GM23338 (cell line): Measurements from ENCODE around the gene NET1. TPM values are rescaled to one million over a fixed set of nuclear protein-coding genes. Genes with fewer than 3 reads are reported as not detected.

Source experiments
- ATAC-seq: fragments of 200-7000 bp; cut with Tn5 transposase; 3 replicates; pipeline ENCODE4 v1.9.1; 2020
- DNase-seq: peaks from one replicate; pipeline ENCODE4 v3.0.0-alpha.2; 2015; ENCODE audit warnings: low spot score
- H2AFZ ChIP-seq: fragments of 200-600 bp; sonication (generic); 2 replicates; pipeline ENCODE4 v1.8.0; 2016; ENCODE audit warnings: antibody characterized with exemption, mild to moderate bottlenecking, moderate library complexity
- H3F3A ChIP-seq: fragments of 200-600 bp; sonication (generic); replicated peaks from 2 replicates; pipeline ENCODE4 v1.8.0; 2017; ENCODE audit warnings: antibody characterized with exemption, mixed run types, low read depth
- H3K27ac ChIP-seq: fragments of 200-600 bp; sonication (generic); 2 replicates; pipeline ENCODE4 v1.6.1; 2016; ENCODE audit warnings: low read depth
- H3K27me3 ChIP-seq: fragments of 200-600 bp; sonication (generic); 2 replicates; pipeline ENCODE4 v1.8.0; 2016; ENCODE audit warnings: mild to moderate bottlenecking, mixed run types, moderate library complexity; ENCODE audit not compliant: insufficient read depth
- H3K36me3 ChIP-seq: fragments of 200-600 bp; sonication (generic); 2 replicates; pipeline ENCODE4 v1.8.0; 2016; ENCODE audit warnings: mild to moderate bottlenecking; ENCODE audit not compliant: insufficient read depth
- H3K4me1 ChIP-seq: fragments of 200-600 bp; sonication (generic); 2 replicates; pipeline ENCODE4 v1.8.0; 2016; ENCODE audit warnings: mild to moderate bottlenecking, moderate library complexity; ENCODE audit not compliant: insufficient read depth
- H3K4me2 ChIP-seq: fragments of 200-600 bp; sonication (generic); 2 replicates; pipeline ENCODE4 v1.7.1; 2017; ENCODE audit warnings: mixed run types
- H3K4me3 ChIP-seq: fragments of 200-600 bp; sonication (generic); 2 replicates; pipeline ENCODE4 v1.6.1; 2016; ENCODE audit warnings: mixed run types
- H3K79me2 ChIP-seq: fragments of 200-600 bp; sonication (generic); replicated peaks from 2 replicates; pipeline ENCODE4 v1.8.0; 2017; ENCODE audit warnings: mild to moderate bottlenecking; ENCODE audit not compliant: insufficient read depth
- H3K9me2 ChIP-seq: fragments of 200-600 bp; sonication (generic); 2 replicates; pipeline ENCODE4 v1.8.0; 2017; ENCODE audit not compliant: insufficient read depth
- H4K20me1 ChIP-seq: fragments of 200-600 bp; sonication (generic); replicated peaks from 2 replicates; pipeline ENCODE4 v1.8.0; 2017; ENCODE audit warnings: mild to moderate bottlenecking; ENCODE audit not compliant: insufficient read depth
- H3K27ac Mint-ChIP-seq: 2 replicates; pipeline ENCODE4 v1.8.0; 2020; ENCODE audit warnings: inconsistent platforms, mild to moderate bottlenecking, moderate library complexity, mixed read lengths
- H3K27me3 Mint-ChIP-seq: 3 replicates; pipeline ENCODE4 v1.8.0; 2022; ENCODE audit warnings: low read depth, mild to moderate bottlenecking, moderate library complexity, mixed read lengths, inconsistent platforms; ENCODE audit not compliant: insufficient read depth, poor library complexity
- H3K36me3 Mint-ChIP-seq: 3 replicates; pipeline ENCODE4 v1.8.0; 2021; ENCODE audit warnings: low read depth, mild to moderate bottlenecking, inconsistent platforms, moderate library complexity, mixed read lengths
- H3K4me1 Mint-ChIP-seq: 3 replicates; pipeline ENCODE4 v1.8.0; 2020; ENCODE audit warnings: mild to moderate bottlenecking, inconsistent platforms, mixed read lengths
- H3K4me3 Mint-ChIP-seq: 3 replicates; pipeline ENCODE4 v1.8.0; 2021; ENCODE audit warnings: moderate library complexity, mild to moderate bottlenecking, inconsistent platforms, mixed read lengths
- H3K9me3 Mint-ChIP-seq: 3 replicates; pipeline ENCODE4 v1.8.0; 2020; ENCODE audit warnings: moderate library complexity, mild to moderate bottlenecking, inconsistent platforms, mixed read lengths
- CREB1 ChIP-seq: fragments of 250-450 bp; sonication (Bioruptor Pico); IDR thresholded peaks from 2 replicates; pipeline ENCODE4 v1.5.0; 2020; ENCODE audit warnings: low read depth, mild to moderate bottlenecking, moderate library complexity
- ETS1 ChIP-seq: IDR thresholded peaks from 2 replicates; pipeline ENCODE4 v1.6.1; 2016; ENCODE audit warnings: antibody characterized with exemption
- EZH2 ChIP-seq: fragments of 200-600 bp; sonication (generic); IDR thresholded peaks from one replicate; pipeline ENCODE4 v1.8.0; 2017; ENCODE audit warnings: antibody characterized with exemption, mild to moderate bottlenecking, low read depth; ENCODE audit not compliant: unreplicated experiment
- JUNB ChIP-seq: IDR thresholded peaks from one replicate; pipeline ENCODE4 v1.6.1; 2016; ENCODE audit warnings: antibody characterized with exemption; ENCODE audit not compliant: unreplicated experiment
- NANOG ChIP-seq: IDR thresholded peaks from 2 replicates; pipeline ENCODE4 v1.6.1; 2016; ENCODE audit warnings: antibody characterized with exemption, borderline replicate concordance
- REST ChIP-seq: IDR thresholded peaks from one replicate; pipeline ENCODE4 v1.6.1; 2018; ENCODE audit warnings: antibody characterized with exemption; ENCODE audit not compliant: unreplicated experiment
- STAT1 ChIP-seq: IDR thresholded peaks from one replicate; pipeline ENCODE4 v1.6.1; 2016; ENCODE audit warnings: antibody characterized with exemption; ENCODE audit not compliant: unreplicated experiment
- ZNF114 ChIP-seq: fragments of 250-450 bp; sonication (Bioruptor Pico); IDR thresholded peaks from 2 replicates; pipeline ENCODE4 v1.5.0; 2020; ENCODE audit warnings: mild to moderate bottlenecking, moderate library complexity
- ZNF331 ChIP-seq: fragments of 250-450 bp; sonication (Bioruptor Pico); IDR thresholded peaks from 2 replicates; pipeline ENCODE4 v1.5.0; 2020; ENCODE audit warnings: low read depth, mild to moderate bottlenecking, moderate library complexity
- ZNF462 ChIP-seq: fragments of 250-450 bp; sonication (Bioruptor Pico); IDR thresholded peaks from 2 replicates; pipeline ENCODE4 v1.5.0; 2020; ENCODE audit warnings: mild to moderate bottlenecking, moderate library complexity
- polyA plus RNA-seq: library from polyadenylated mRNA; unstranded; fragments of >200 nt; fragmentation: Nextera tagmentation; extraction: Ambion mirVana; gene quantifications from 2 replicates; pipeline ENCODE4 v1.2.1, GENCODE V29; 2016
- total RNA-seq: library from RNA; depleted of rRNA; stranded (reverse); fragments of >200 nt; shearing (Covaris generic); gene quantifications from 2 replicates; pipeline ENCODE4 v1.2.3, GENCODE V29; 2014

The NET1 gene
- total and polyA plus RNA-seq, 2 experiments from 2014 or later, result 47.9 to 93.9 TPM

- no peak for TF ChIP-seq REST
Measured at GRCh38 chr10:5391790-5392189, 20.6 kb upstream of the NET1 start (continued).

GRCh38 chr10:5393529-5393928, 18.8 kb upstream of the NET1 start:
- Mint-ChIP-seq H3K4me1 (peaks cover 5% of the 10 kb centered on the region), H3K27ac (no peak overlapping the region), H3K27me3 (peaks cover 8% of the 10 kb centered on the region), H3K36me3 (peaks cover 34% of the 10 kb centered on the region; the same call in 2 of the 3 replicates), H3K9me3 (peaks cover 50% of the 10 kb centered on the region), H3K4me3 (no peak overlapping the region)
- Histone ChIP-seq H3K4me1 (no peaks in the 10 kb centered on the region), H3F3A (no peaks in the 10 kb centered on the region), H2AFZ (no peak overlapping the region), H3K27me3 (no peaks in the 10 kb centered on the region), H3K4me3 (no peak overlapping the region), H3K79me2 (no peaks in the 10 kb centered on the region), H3K9me2 (0 out of 2 replicates have a peak, but pooled peaks cover 4% of the 10 kb centered on the region), H3K4me2 (no peak overlapping the region), H3K36me3 (peaks cover 10% of the 10 kb centered on the region; the same call in 1 of the 2 replicates), H3K27ac (no peak overlapping the region), H4K20me1 (no peaks in the 10 kb centered on the region)
- DNase-seq (no peak), ATAC-seq (no peak)
- TF ChIP-seq ETS1 (no peak), NANOG (no peak), JUNB (no peak), ZNF331 (no peak), REST (no peak), EZH2 (no peak), STAT1 (no peak), ZNF462 (CRISPR knock-in tag) (no peak), ZNF114 (CRISPR knock-in tag) (no peak), CREB1 (CRISPR knock-in tag) (no peak)
